Myocyte (in vitro differentiated cells): Measurements from ENCODE around the gene ERBB4. TPM values are rescaled to one million over a fixed set of nuclear protein-coding genes. Genes with fewer than 3 reads are reported as not detected.

Source experiments
- DNase-seq: peaks from one replicate; pipeline ENCODE4 v3.0.0-alpha.2; 2012; ENCODE audit warnings: low read depth
- total RNA-seq: library from RNA; depleted of rRNA; stranded (reverse); fragments of >200 nt; gene quantifications from 2 replicates; pipeline ENCODE4 v1.2.3, GENCODE V29; 2014

Gene ERBB4
- total RNA-seq, 1 donor from 2014 or later, result 0.16 TPM

DNA sequence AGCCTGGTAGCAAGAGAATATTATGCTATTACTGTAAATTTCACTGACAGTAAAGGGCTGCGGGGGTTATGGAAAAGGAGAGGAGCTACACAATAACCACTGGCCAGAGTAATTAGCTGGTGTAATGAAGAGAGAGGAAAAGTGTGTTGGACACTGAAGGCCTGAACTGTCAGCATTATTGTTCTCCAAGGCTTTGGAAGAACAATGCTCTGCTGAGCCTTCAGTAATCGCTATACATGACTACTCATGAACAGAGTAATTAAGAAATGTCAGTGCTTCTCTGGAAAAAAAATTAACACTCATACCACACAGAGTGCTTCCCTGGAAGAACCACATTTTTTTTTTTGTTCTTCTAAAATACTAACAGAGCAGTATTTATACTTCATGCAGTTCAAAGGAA, 1050.9 kb downstream of the ERBB4 start:
- DNase-seq, result no peak

DNA sequence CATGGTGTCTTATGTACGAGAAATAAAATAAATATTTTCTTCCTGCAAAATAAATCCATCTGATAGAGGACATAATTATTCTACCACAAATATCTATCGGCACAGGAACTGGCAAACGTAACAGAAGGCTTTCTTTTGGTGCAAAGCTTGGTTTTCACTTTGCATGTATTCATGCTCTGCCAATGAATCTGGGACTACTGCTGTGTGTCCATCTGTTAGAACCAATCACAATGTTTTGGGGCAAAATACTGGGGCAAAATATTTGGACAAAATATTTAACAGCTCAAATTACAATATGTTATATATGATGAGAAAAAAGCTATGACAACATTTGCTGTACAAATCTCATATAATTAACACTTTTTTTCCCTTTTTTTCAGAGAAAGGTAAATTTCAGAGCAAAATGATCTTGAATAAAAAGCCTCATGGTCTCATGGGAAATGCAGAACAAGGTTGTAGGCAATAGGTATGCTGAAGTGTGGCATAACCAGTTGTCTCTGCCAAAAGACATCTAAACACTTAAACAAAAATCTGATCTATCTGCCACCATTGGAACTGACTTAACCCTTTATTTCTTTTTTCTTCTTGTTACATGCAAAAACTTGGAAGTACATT, 1059.0 kb downstream of the ERBB4 start:
- no peak for DNase-seq

DNA sequence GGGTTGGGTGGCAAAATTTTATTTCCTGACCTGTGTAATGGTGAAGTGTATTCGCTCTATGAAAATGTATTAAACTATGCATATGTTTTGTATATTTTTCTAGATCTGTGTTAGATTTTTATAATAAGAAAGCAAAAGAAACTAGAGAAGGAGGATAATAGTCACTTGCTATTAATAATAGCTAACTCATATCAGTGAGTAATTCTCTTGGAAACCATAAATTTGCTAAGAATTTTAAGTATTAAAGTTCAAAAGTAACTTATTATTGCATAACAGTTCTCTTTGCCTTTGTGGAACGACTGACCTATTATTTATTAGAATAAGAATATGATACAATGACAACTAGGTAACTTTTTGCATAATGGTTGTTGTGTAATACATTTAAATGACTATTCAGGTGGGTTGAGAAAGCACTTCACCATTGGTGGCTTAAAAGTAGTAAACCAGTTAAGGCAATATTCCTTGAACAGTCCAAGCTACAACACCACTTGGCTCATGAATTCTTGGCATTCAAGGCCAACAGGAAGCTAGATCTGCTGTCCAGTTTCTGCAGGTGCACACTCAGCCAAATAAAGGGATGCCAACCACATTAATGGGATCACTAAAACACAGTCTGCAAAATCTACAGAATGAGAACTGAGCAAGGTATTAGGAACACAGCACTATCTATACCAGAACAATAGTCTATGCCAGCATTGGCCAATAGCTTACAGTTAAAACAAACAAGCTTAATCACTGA, 1060.9 kb downstream of the ERBB4 start:
- DNase-seq, result no peak

DNA sequence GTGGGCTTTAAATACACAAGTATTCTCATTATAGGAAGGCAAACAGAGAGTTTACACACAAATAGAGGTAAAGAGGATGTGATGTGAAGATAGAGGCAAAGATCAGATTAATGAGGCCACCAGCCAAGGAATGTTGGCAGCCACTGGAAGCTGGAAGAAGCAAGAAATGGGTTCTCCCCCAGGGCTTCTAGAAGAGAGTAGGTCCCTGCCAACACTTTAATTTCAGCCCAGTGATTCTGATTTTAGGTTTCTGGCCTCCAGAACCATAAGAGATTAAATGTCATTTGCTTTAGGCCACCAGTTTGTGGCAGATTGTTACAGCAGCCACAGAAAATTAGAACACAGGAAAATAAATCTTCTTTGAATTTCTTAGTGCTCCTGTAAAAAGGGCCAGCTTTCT, 1065.5 kb downstream of the ERBB4 start:
- DNase-seq, result no peak

DNA sequence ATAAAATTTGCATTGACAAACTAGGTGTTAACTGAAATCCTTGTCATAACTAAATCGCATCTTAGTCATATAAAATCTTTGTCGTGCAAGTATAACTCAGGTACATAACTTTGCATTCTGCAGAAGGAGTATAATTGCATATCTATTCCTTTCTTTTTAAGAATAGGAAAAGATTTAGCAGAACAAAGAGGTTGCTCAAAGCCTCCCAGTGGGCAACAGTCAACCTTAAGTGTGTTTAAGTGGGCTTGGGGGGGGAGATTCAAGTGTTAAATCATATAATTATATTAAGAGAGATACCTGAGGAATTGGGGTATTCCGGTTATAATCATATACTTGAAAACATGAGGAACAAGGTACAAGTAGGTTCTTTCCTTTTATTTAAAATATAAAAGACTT, 1068.9 kb downstream of the ERBB4 start:
- no peak for DNase-seq

- DNase-seq, result no peak
These were observed 1069.5 kb downstream of the ERBB4 start for GRCh38 chr2:211468877-211469663.

DNA sequence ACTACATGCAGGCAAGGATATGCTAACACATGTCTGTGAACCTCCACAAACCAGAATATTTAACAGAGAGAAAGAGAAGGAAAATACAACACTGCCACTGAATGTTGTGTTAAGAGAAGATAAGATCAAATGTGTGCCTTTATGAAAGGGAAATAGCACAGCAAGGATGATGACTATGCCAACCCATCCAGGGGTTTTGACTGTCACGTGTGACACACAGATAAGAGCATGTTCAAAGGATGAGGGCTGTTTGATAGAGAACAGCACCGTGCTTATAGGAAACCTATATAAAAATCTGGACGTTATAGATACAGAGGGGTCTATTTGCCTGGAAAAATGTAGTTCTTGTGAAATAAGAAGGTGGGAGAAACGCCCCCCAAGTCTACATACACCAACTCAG, 1070.4 kb downstream of the ERBB4 start:
- no peak for DNase-seq

- no peak for DNase-seq
These were observed 1075.2 kb downstream of the ERBB4 start for GRCh38 chr2:211463397-211463796.

GRCh38 chr2:211458974-211459373, 1079.6 kb downstream of the ERBB4 start:
- DNase-seq, result no peak

DNA sequence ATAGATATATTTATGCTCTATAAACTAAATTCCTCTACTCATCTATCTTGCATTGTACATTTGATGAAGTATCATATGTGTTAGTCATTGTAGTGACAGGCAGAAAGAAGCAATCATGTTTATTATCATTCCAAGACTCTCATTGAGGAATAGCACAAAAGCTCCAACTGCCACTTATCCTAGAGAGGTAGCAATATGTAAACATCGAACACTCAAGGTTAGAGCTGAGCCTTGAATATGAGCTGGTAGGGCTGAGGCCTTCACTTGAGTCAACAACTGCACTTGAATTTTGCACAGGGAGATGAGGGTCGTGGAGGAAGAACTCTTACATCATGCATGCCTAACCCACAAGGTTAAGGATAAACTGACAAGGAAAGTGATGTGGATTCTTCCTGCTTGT, 1081.3 kb downstream of the ERBB4 start:
- DNase-seq, result no peak

GRCh38 chr2:211455216-211455841, 1083.3 kb downstream of the ERBB4 start:
- DNase-seq, result peak; percentile 71

GRCh38 chr2:211454679-211455078, 1083.9 kb downstream of the ERBB4 start:
- DNase-seq, result no peak

GRCh38 chr2:211453311-211453887, 1085.2 kb downstream of the ERBB4 start:
- DNase-seq, result no peak

GRCh38 chr2:211451642-211452041, 1087.0 kb downstream of the ERBB4 start:
- no peak for DNase-seq

GRCh38 chr2:211449819-211450218, 1088.8 kb downstream of the ERBB4 start:
- DNase-seq, result no peak

- no peak for DNase-seq
These were observed 1091.1 kb downstream of the ERBB4 start for GRCh38 chr2:211447548-211447947.

- DNase-seq, result no peak
These were observed 1098.5 kb downstream of the ERBB4 start for GRCh38 chr2:211440107-211440506.

GRCh38 chr2:211439011-211439410, 1099.6 kb downstream of the ERBB4 start:
- no peak for DNase-seq

- DNase-seq, result no peak
These were observed 1101.2 kb downstream of the ERBB4 start for GRCh38 chr2:211437396-211437795.

GRCh38 chr2:211436182-211436581, 1102.4 kb downstream of the ERBB4 start:
- DNase-seq, result no peak

- DNase-seq, result no peak
These were observed 1103.3 kb downstream of the ERBB4 start for GRCh38 chr2:211435331-211435730.
